Ureter (tissue), 1 donor: ENCODE results near the gene DOK6. TPM values are rescaled to one million over a fixed set of nuclear protein-coding genes. Genes with fewer than 3 reads are reported as not detected.

Source experiments
- DNase-seq: peaks from one replicate; pipeline ENCODE4 v3.0.0-alpha.2; 2020; ENCODE audit warnings: low spot score
- total RNA-seq: library from RNA; stranded (reverse); gene quantifications from one replicate; pipeline ENCODE4 v1.2.4, GENCODE V29; 2023
- donor health status: DM: yes; HTN: yes; CAD: no.

Gene DOK6
- total RNA-seq, 1 donor from 2014 or later = 4.9 TPM

- DNase-seq = no peak
These were observed 138.7 kb downstream of the DOK6 start for GRCh38 chr18:69539404-69539803.

- DNase-seq = no peak
These were observed 155.5 kb downstream of the DOK6 start for GRCh38 chr18:69556228-69556627.

- DNase-seq = no peak
These were observed 156.6 kb downstream of the DOK6 start for GRCh38 chr18:69557282-69557681.

GRCh38 chr18:69558052-69558451 lies 157.4 kb downstream of the DOK6 start:
- DNase-seq = no peak

- no peak for DNase-seq
These were observed 158.9 kb downstream of the DOK6 start for GRCh38 chr18:69559604-69560003.

GRCh38 chr18:69564602-69565001 lies 163.9 kb downstream of the DOK6 start:
- DNase-seq = no peak

GRCh38 chr18:69567813-69568488 lies 167.3 kb downstream of the DOK6 start:
- DNase-seq = no peak

GRCh38 chr18:69569133-69569532 lies 168.4 kb downstream of the DOK6 start:
- DNase-seq = no peak

- no peak for DNase-seq
These were observed 173.7 kb downstream of the DOK6 start for GRCh38 chr18:69574401-69574800.

GRCh38 chr18:69580107-69580506 lies 179.4 kb downstream of the DOK6 start:
- no peak for DNase-seq

- no peak for DNase-seq
These were observed 183.7 kb downstream of the DOK6 start for GRCh38 chr18:69584429-69584828.

- DNase-seq = no peak
These were observed 185.0 kb downstream of the DOK6 start for GRCh38 chr18:69585696-69586095.

- DNase-seq = no peak
These were observed 185.8 kb downstream of the DOK6 start for GRCh38 chr18:69586537-69586936.

GRCh38 chr18:69588301-69588700 lies 187.6 kb downstream of the DOK6 start:
- DNase-seq = no peak

GRCh38 chr18:69590150-69590549 lies 189.5 kb downstream of the DOK6 start:
- no peak for DNase-seq

GRCh38 chr18:69596345-69596744 lies 195.7 kb downstream of the DOK6 start:
- DNase-seq = no peak

GRCh38 chr18:69597561-69597960 lies 196.9 kb downstream of the DOK6 start:
- DNase-seq = no peak

- no peak for DNase-seq
These were observed 198.7 kb downstream of the DOK6 start for GRCh38 chr18:69599377-69599776.

- no peak for DNase-seq
These were observed 211.6 kb downstream of the DOK6 start for GRCh38 chr18:69612242-69612641.

GRCh38 chr18:69616114-69616513 lies 215.4 kb downstream of the DOK6 start:
- DNase-seq = no peak

- no peak for DNase-seq
These were observed 216.7 kb downstream of the DOK6 start for GRCh38 chr18:69617408-69617807.

GRCh38 chr18:69617888-69618287 lies 217.2 kb downstream of the DOK6 start:
- no peak for DNase-seq

GRCh38 chr18:69622184-69622583 lies 221.5 kb downstream of the DOK6 start:
- no peak for DNase-seq

- DNase-seq = no peak
These were observed 222.3 kb downstream of the DOK6 start for GRCh38 chr18:69622961-69623360.
